Measurements from ENCODE around the gene RRP36. TPM values are rescaled to one million over a fixed set of nuclear protein-coding genes. Genes with fewer than 3 reads are reported as not detected.

The RRP36 gene
- total and polyA plus RNA-seq, 4 donors, result 23.4 to 33.4 (median 26.2) TPM

DNA sequence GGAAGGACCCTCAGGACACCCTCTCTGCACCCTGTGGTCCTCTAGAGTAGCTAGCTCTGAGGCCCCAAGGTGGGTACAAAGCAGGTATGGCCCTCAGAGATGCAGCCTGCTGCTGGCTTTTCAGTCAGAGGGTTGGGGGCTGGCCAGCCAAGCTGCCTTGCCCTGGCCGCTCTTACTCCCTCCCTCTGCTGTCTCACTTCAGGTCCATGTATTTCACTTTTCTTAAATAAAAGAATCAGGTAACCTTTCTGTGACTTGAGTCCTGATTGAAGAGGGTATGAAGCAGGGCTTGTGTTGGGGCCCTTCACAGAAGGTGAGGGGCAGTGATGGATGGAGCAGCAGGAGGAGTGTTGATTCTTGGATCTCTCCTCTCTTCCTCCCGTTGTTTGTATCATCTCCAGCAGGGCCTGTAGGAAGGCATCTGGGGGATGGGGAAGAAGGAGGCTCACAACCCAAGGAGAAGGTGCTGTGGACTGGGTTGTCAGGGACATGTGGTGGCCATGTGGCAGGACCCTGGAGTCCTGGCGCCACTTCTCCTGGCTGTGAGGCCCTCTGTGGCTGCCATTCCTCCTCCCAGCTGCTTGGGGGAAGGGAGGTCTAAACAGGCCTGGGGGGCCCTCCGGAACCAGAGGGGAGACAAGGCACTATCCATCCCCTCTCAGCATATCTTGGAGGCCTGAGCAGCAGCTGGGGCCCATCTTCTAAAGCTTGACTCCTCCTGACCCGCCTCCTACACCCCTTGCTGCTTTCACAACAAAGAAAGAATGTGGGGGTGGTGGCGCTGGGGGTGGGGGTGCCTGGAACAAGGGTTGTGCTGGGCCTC lies 53.6 kb downstream of the RRP36 start:
- H3K9ac ChIP-seq (ENCODE audit: low read depth in 1 of 2, low read length in 2 of 2), result no peak overlapping the region
- no peaks in the 10 kb centered on the region for H3K9me3 ChIP-seq (ENCODE audit: control insufficient read depth in 4 of 4, low read length in 3 of 4)
- H3K4me3 ChIP-seq (ENCODE audit: low read depth in 1 of 3, low read length in 3 of 3), result no peak overlapping the region
- WGBS, result 81% methylated on average over 6 of the region's 6 CpGs
- TF ChIP-seq, protein P1, sequence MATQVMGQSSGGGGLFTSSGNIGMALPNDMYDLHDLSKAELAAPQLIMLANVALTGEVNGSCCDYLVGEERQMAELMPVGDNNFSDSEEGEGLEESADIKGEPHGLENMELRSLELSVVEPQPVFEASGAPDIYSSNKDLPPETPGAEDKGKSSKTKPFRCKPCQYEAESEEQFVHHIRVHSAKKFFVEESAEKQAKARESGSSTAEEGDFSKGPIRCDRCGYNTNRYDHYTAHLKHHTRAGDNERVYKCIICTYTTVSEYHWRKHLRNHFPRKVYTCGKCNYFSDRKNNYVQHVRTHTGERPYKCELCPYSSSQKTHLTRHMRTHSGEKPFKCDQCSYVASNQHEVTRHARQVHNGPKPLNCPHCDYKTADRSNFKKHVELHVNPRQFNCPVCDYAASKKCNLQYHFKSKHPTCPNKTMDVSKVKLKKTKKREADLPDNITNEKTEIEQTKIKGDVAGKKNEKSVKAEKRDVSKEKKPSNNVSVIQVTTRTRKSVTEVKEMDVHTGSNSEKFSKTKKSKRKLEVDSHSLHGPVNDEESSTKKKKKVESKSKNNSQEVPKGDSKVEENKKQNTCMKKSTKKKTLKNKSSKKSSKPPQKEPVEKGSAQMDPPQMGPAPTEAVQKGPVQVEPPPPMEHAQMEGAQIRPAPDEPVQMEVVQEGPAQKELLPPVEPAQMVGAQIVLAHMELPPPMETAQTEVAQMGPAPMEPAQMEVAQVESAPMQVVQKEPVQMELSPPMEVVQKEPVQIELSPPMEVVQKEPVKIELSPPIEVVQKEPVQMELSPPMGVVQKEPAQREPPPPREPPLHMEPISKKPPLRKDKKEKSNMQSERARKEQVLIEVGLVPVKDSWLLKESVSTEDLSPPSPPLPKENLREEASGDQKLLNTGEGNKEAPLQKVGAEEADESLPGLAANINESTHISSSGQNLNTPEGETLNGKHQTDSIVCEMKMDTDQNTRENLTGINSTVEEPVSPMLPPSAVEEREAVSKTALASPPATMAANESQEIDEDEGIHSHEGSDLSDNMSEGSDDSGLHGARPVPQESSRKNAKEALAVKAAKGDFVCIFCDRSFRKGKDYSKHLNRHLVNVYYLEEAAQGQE (IDR thresholded peaks at IDR 0.05), result no peak
- TF ChIP-seq, protein P2, sequence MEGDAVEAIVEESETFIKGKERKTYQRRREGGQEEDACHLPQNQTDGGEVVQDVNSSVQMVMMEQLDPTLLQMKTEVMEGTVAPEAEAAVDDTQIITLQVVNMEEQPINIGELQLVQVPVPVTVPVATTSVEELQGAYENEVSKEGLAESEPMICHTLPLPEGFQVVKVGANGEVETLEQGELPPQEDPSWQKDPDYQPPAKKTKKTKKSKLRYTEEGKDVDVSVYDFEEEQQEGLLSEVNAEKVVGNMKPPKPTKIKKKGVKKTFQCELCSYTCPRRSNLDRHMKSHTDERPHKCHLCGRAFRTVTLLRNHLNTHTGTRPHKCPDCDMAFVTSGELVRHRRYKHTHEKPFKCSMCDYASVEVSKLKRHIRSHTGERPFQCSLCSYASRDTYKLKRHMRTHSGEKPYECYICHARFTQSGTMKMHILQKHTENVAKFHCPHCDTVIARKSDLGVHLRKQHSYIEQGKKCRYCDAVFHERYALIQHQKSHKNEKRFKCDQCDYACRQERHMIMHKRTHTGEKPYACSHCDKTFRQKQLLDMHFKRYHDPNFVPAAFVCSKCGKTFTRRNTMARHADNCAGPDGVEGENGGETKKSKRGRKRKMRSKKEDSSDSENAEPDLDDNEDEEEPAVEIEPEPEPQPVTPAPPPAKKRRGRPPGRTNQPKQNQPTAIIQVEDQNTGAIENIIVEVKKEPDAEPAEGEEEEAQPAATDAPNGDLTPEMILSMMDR (IDR thresholded peaks at IDR 0.05; ENCODE audit: low read depth, low read length, missing input control), result no peak
- TF ChIP-seq SP1 (IDR thresholded peaks at IDR 0.05) (no peak), NR2F2 (IDR thresholded peaks at IDR 0.05) (no peak)
- H3K27me3 ChIP-seq (ENCODE audit: control insufficient read depth in 4 of 4, insufficient read depth in 4 of 4, low read length in 3 of 4), result no peaks in the 10 kb centered on the region
- DNase-seq (ENCODE audit: low spot score), result no peak
- H3K36me3 ChIP-seq (ENCODE audit: control insufficient read depth in 4 of 4, insufficient read depth in 3 of 4, low read depth in 1 of 4, low read length in 3 of 4), result peaks cover 8 to 37% (median 36%) of the 10 kb centered on the region in 4 donors
- H3K27ac ChIP-seq (ENCODE audit: low read depth in 1 of 2, low read length in 2 of 2), result no peak overlapping the region
- peaks cover 4 to 16% (median 7%) of the 10 kb centered on the region in 4 donors for H3K4me1 ChIP-seq (ENCODE audit: control insufficient read depth in 4 of 4, insufficient read depth in 4 of 4, low read length in 3 of 4)

DNA sequence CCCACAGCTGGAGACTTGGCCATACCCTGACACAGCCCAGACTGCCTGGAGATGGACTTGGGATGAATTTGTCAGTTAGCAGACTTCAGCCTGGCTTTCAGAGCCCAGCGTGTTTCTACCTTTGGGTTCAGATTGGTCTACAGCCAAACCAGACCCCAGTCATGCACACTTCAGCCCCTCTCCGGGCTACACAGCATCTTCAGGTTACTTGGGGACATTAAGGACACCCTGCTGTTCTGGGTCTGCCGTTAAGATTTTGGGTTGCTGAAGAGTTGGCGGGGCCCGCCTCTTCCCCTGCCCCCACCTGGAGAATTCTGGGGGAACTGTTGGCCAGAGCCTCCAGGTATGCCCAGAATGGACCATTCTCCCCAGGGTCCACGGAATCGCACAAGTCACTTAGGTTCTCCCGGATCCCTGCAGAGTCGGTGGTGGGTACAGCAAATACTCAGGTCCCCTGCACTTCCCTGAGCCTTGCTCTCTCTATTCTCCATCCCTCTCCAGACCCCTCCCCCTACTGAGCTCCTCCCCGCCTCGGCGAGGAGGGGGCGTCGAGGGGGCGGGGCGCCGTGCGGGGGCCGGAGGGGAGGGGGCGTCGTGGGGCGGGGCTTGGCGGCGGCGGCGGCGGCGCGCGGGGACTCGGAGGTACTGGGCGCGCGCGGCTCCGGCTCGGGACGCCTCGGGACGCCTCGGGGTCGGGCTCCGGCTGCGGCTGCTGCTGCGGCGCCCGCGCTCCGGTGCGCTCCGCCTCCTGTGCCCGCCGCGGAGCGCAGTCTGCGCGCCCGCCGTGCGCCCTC lies 54.4 kb downstream of the RRP36 start, which contains the start of gene PTK7:
TSS of gene PTK7 (plus strand) at position 645 of the 794 bp plus-strand sequence. CDS start 175 bp downstream, outside the sequence.
- Histone ChIP-seq H3K9ac (ENCODE audit: low read depth in 1 of 2, low read length in 2 of 2) (no peak within 1 kb of the TSS), H3K27ac (ENCODE audit: low read depth in 1 of 2, low read length in 2 of 2) (no peak within 1 kb of the TSS), H3K27me3 (ENCODE audit: control insufficient read depth in 4 of 4, insufficient read depth in 4 of 4, low read length in 3 of 4) (no peaks in the 10 kb centered on the region), H3K36me3 (ENCODE audit: control insufficient read depth in 4 of 4, insufficient read depth in 3 of 4, low read depth in 1 of 4, low read length in 3 of 4) (peaks cover 8 to 32% (median 30%) of the 10 kb centered on the region in 4 donors), H3K9me3 (ENCODE audit: control insufficient read depth in 4 of 4, low read length in 3 of 4) (no peaks in the 10 kb centered on the region), H3K4me3 (ENCODE audit: low read depth in 1 of 3, low read length in 3 of 3) (peak within 1 kb of the TSS in 2 of 3 donors; percentile 39 to 51), H3K4me1 (ENCODE audit: control insufficient read depth in 4 of 4, insufficient read depth in 4 of 4, low read length in 3 of 4) (peaks cover 4 to 16% (median 7%) of the 10 kb centered on the region in 4 donors)
- 6% methylated on average over 60 of the region's 60 CpGs for WGBS
- peak; percentile 71 for DNase-seq (ENCODE audit: low spot score)
- TF ChIP-seq FOXA2 (IDR thresholded peaks at IDR 0.05), result no peak
- no peak for TF ChIP-seq HNF4G (IDR thresholded peaks at IDR 0.05)
- TF ChIP-seq RXRA (IDR thresholded peaks at IDR 0.05), result no peak
- TF ChIP-seq NR2F2 (IDR thresholded peaks at IDR 0.05), result no peak
